Vagina (tissue), 2 donors: ENCODE results near the gene ETNK2. TPM values are rescaled to one million over a fixed set of nuclear protein-coding genes. Genes with fewer than 3 reads are reported as not detected.

ENCODE experiments used
- DNase-seq, 2 donors: peaks; one replicate each; pipeline ENCODE4 v3.0.0-alpha.2; 2017; ENCODE audit errors: extremely low spot score in 2 of 2
- H3K27ac ChIP-seq: fragments of 200-600 bp; sonication (generic); one replicate; pipeline ENCODE4 v1.5.1; 2019
- H3K27me3 ChIP-seq: fragments of 200-600 bp; sonication (generic); one replicate; pipeline ENCODE4 v1.5.1; 2019
- H3K36me3 ChIP-seq, 2 donors: fragments of 200-600 bp; sonication (generic); one replicate each; pipeline ENCODE4 v1.5.1; 2017 to 2019
- H3K4me1 ChIP-seq: fragments of 200-600 bp; sonication (generic); one replicate; pipeline ENCODE4 v1.5.1; 2019
- H3K4me3 ChIP-seq, 2 donors: fragments of 200-600 bp; sonication (generic); 1 replicate in 1 of 2; 2 replicates in 1 of 2; pipeline ENCODE4 v1.5.1; 2016 to 2019
- H3K9me3 ChIP-seq: fragments of 200-600 bp; sonication (generic); one replicate; pipeline ENCODE4 v1.5.1; 2019
- CTCF ChIP-seq, 3 experiments: fragments of 450-650 bp in 2 of 3; fragments of 200-600 bp in 1 of 3; sonication (generic) in 1 of 3; IDR thresholded peaks; one replicate each; pipeline ENCODE4 v1.5.1; 2017 to 2019; ENCODE audit warnings: antibody characterized with exemption in 3 of 3, mild to moderate bottlenecking in 2 of 3, moderate library complexity in 2 of 3
- POLR2A ChIP-seq, 2 donors: fragments of 450-650 bp; IDR thresholded peaks; one replicate each; pipeline ENCODE4 v1.6.1; 2017; ENCODE audit warnings: antibody characterized with exemption in 2 of 2, mild to moderate bottlenecking in 2 of 2, moderate library complexity in 2 of 2
- POLR2AphosphoS5 ChIP-seq, 2 donors: sonication (generic); formaldehyde crosslinking; IDR thresholded peaks; one replicate each; pipeline ENCODE4 v1.9.0; 2017; ENCODE audit warnings: antibody characterized with exemption in 2 of 2, mild to moderate bottlenecking in 2 of 2, low read depth in 1 of 2; ENCODE audit not compliant: insufficient read depth in 1 of 2
- intact Hi-C: fragments of 100-400 bp; cut with DNase I; formaldehyde crosslinking; loops from one replicate; pipeline ENCODE4 v1.15.1; 2023
- total RNA-seq: library from RNA; depleted of rRNA; stranded (reverse); fragments of >200 nt; gene quantifications from one replicate; pipeline ENCODE4 v1.2.3, GENCODE V29; 2016

The ETNK2 gene
- total RNA-seq, 1 donor from 2014 or later, result 30.9 TPM

- TF ChIP-seq POLR2A (IDR thresholded peaks at IDR 0.05) (no peak), CTCF (IDR thresholded peaks at IDR 0.05) (no peak), POLR2AphosphoS5 (IDR thresholded peaks at IDR 0.05; ENCODE audit: insufficient read depth in 1 of 2, low read depth in 1 of 2) (peak in 1 of 2 donors; percentile 53)
- Histone ChIP-seq H3K4me1 (peaks cover 55% of the 10 kb centered on the region), H3K9me3 (no peaks in the 10 kb centered on the region), H3K27me3 (no peaks in the 10 kb centered on the region), H3K27ac (peak overlapping the region; percentile 78), H3K36me3 (peaks cover 0 to 20% of the 10 kb centered on the region in 2 donors), H3K4me3 (no peak overlapping the region)
- intact Hi-C loops, result no loop called here
- DNase-seq, result no peak
These were observed 20.6 kb downstream of the ETNK2 start for GRCh38 chr1:204130981-204131892.

- Histone ChIP-seq H3K27me3 (no peaks in the 10 kb centered on the region), H3K27ac (peak overlapping the region; percentile 78), H3K9me3 (no peaks in the 10 kb centered on the region), H3K36me3 (peaks cover 0 to 20% of the 10 kb centered on the region in 2 donors), H3K4me3 (no peak overlapping the region), H3K4me1 (peaks cover 59% of the 10 kb centered on the region)
- intact Hi-C loops, result no loop called here
- no peak for DNase-seq
- no peak for TF ChIP-seq POLR2AphosphoS5 (IDR thresholded peaks at IDR 0.05; ENCODE audit: insufficient read depth in 1 of 2, low read depth in 1 of 2)
- no peak for TF ChIP-seq CTCF (IDR thresholded peaks at IDR 0.05)
- TF ChIP-seq POLR2A (IDR thresholded peaks at IDR 0.05), result no peak
These were observed 21.7 kb downstream of the ETNK2 start for GRCh38 chr1:204130178-204130577.

GRCh38 chr1:204128964-204129896, 22.6 kb downstream of the ETNK2 start:
- no peak for DNase-seq
- Histone ChIP-seq H3K27ac (peak overlapping the region; percentile 78), H3K4me3 (peak overlapping the region; percentile 35 to 43), H3K36me3 (peaks cover 0 to 21% of the 10 kb centered on the region in 2 donors), H3K9me3 (no peaks in the 10 kb centered on the region), H3K4me1 (peaks cover 59% of the 10 kb centered on the region), H3K27me3 (no peaks in the 10 kb centered on the region)
- intact Hi-C loops, result loop anchor here (2.0 kb wide), 1 partner anchor 258 kb away; no protein-coding TSS in a partner anchor
- TF ChIP-seq POLR2A (IDR thresholded peaks at IDR 0.05) (no peak), CTCF (IDR thresholded peaks at IDR 0.05) (peak; percentile 79 to 99 (median 93)), POLR2AphosphoS5 (IDR thresholded peaks at IDR 0.05; ENCODE audit: insufficient read depth in 1 of 2, low read depth in 1 of 2) (peak in 1 of 2 donors; percentile 20)

- no peaks in the 10 kb centered on the region for H3K9me3 ChIP-seq
- TF ChIP-seq POLR2AphosphoS5 (IDR thresholded peaks at IDR 0.05; ENCODE audit: insufficient read depth in 1 of 2, low read depth in 1 of 2) (no peak), POLR2A (IDR thresholded peaks at IDR 0.05) (no peak), CTCF (IDR thresholded peaks at IDR 0.05) (no peak)
- H3K27ac ChIP-seq, result peak overlapping the region; percentile 78
- DNase-seq, result no peak
- peaks cover 0 to 25% of the 10 kb centered on the region in 2 donors for H3K36me3 ChIP-seq
- no peak overlapping the region for H3K4me3 ChIP-seq
- intact Hi-C loops, result loop anchor here (2.0 kb wide), 1 partner anchor 258 kb away; no protein-coding TSS in a partner anchor
- no peaks in the 10 kb centered on the region for H3K27me3 ChIP-seq
- H3K4me1 ChIP-seq, result peaks cover 59% of the 10 kb centered on the region
These were observed 23.3 kb downstream of the ETNK2 start for GRCh38 chr1:204128464-204128963.
